GM06990 (cell line): ENCODE results near the gene SFT2D2.
A peak's percentile ranks its signal among the peaks of the same experiment; 100 is the strongest.

Experiments
- DNase-seq: peaks from one replicate; pipeline ENCODE4 v3.0.0-alpha.2; 2011; ENCODE audit not compliant: insufficient read length; ENCODE audit errors: extremely low read depth
- H3K27me3 ChIP-seq: replicated peaks from 2 replicates; pipeline ENCODE4 v1.6.0; 2011; ENCODE audit warnings: low read length; ENCODE audit not compliant: control insufficient read depth, insufficient read depth
- H3K36me3 ChIP-seq: 2 replicates; pipeline ENCODE4 v1.5.1; 2011; ENCODE audit warnings: low read length; ENCODE audit not compliant: control insufficient read depth, insufficient read depth
- H3K4me3 ChIP-seq: replicated peaks from 2 replicates; pipeline ENCODE4 v1.5.1; 2011; ENCODE audit warnings: low read depth, mild to moderate bottlenecking, control low read depth, low read length
- CTCF ChIP-seq: IDR thresholded peaks from 2 replicates; pipeline ENCODE4 v1.5.1; 2011; ENCODE audit warnings: low read length, control low read depth, mild to moderate bottlenecking, inconsistent platforms; ENCODE audit not compliant: insufficient read depth, poor library complexity, severe bottlenecking

Gene SFT2D2

GRCh38 chr1:168224991-168225390 lies 813 bp upstream of the SFT2D2 start:
- TF ChIP-seq CTCF, result no peak
- no peak for DNase-seq
- H3K27me3 ChIP-seq, result no peaks in the 10 kb centered on the region
- H3K4me3 ChIP-seq, result no peak overlapping the region; the same call in 1 of the 2 replicates
- H3K36me3 ChIP-seq, result peaks cover 1% of the 10 kb centered on the region

DNA sequence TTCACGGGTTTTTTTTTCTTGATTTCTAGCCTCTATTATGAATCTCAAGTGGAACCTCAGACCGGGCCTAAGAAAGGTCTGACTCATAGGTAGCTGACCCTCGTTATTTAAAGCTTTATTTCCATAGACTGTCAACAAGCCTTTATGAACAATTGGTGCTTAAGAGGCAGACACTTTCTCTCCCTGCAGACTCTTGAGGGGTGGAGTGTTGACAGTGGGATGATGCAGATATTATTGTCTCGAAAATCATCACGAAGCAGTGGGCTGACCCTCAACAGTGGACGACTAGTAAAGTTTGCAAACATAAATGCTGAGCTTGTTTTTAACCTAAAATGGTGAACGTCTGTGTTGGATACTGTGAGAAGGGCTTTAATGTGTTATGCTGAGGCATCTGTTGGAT lies 1.8 kb downstream of the SFT2D2 start:
- Histone ChIP-seq H3K36me3 (peaks cover 11% of the 10 kb centered on the region), H3K4me3 (peak overlapping the region; percentile 91), H3K27me3 (no peaks in the 10 kb centered on the region)
- DNase-seq, result no peak
- TF ChIP-seq CTCF, result no peak

- H3K36me3 ChIP-seq, result peaks cover 16% of the 10 kb centered on the region
These were observed 4.1 kb downstream of the SFT2D2 start for GRCh38 chr1:168229893-168230292.

DNA sequence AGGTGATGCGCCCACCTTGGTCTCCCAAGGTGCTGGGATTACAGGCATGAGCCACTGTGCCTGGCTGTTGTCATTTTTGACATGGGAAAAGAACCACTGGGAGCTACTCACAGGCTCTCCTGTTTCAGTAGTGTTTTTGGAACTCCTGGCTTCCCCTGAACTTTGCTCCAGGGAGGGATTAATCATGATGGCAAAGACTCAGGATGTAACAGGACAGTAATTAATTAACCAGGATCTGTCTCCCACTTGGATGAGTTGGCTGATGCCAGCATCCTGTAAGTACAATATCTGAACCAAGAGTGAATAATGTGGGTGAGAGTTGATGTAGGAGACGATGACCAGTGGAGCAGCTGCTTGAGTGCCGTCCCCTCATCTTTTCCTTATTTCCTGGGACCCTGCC lies 4.9 kb downstream of the SFT2D2 start:
- no peak for TF ChIP-seq CTCF
- Histone ChIP-seq H3K4me3 (no peak overlapping the region), H3K27me3 (no peaks in the 10 kb centered on the region), H3K36me3 (peaks cover 19% of the 10 kb centered on the region)
- no peak for DNase-seq

More at GRCh38 chr1:168229893-168230292, 4.1 kb downstream of the SFT2D2 start:
- Histone ChIP-seq H3K4me3 (no peak overlapping the region), H3K27me3 (no peaks in the 10 kb centered on the region)
- TF ChIP-seq CTCF, result no peak
- DNase-seq, result no peak

DNA sequence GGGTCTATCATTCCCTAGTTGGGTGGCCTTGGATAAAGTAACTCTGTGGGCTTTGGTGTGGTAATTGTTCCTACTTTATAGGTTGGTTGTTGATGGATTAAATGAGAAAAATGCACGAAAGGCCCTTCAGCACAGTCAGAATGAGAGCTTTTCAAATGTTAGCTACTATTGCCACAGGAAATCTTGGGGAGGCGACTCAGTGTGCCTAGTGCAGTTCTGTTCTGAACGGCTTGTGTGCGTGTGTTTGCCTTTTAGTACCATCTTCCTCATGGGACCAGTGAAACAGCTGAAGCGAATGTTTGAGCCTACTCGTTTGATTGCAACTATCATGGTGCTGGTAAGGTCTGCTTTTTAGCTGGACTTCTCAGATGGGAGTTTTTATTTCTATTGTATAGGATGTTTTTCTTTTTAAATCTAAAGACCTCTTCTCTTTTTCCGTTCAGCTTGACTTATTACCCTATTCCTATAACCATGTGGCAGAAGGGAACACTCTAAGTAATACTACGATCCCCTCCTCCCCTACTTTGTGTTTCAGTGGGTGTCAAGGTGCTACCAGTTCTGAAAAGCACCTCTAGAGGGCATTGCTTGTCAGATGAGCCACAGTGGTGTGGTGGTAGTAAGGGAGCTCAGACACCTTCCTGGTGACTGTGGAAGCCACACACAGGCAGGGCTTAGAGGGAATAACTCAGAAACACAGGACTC lies 9.2 kb downstream of the SFT2D2 start:
- peak; percentile 75 for TF ChIP-seq CTCF
- peaks cover 31% of the 10 kb centered on the region for H3K36me3 ChIP-seq
- no peaks in the 10 kb centered on the region for H3K27me3 ChIP-seq
- H3K4me3 ChIP-seq, result no peak overlapping the region
- DNase-seq, result no peak

- no peaks in the 10 kb centered on the region for H3K27me3 ChIP-seq
- TF ChIP-seq CTCF, result no peak
- peaks cover 31% of the 10 kb centered on the region for H3K36me3 ChIP-seq
These were observed 9.7 kb downstream of the SFT2D2 start for GRCh38 chr1:168235548-168235885.

More at GRCh38 chr1:168235548-168235885, 9.7 kb downstream of the SFT2D2 start:
- H3K4me3 ChIP-seq, result no peak overlapping the region
- DNase-seq, result no peak
